IPS-18a (cell line): ENCODE data around the gene CHST6.

ENCODE experiments used
- H3K27ac ChIP-seq: one replicate; pipeline ENCODE4 v1.5.1; 2013; ENCODE audit warnings: low read length
- H3K27me3 ChIP-seq: one replicate; pipeline ENCODE4 v1.6.1; 2013; ENCODE audit warnings: mild to moderate bottlenecking, low read length; ENCODE audit not compliant: control insufficient read depth, insufficient read depth
- H3K36me3 ChIP-seq: one replicate; pipeline ENCODE4 v1.6.1; 2013; ENCODE audit warnings: low read depth, low read length; ENCODE audit not compliant: control insufficient read depth
- H3K4me1 ChIP-seq: one replicate; pipeline ENCODE4 v1.6.1; 2013; ENCODE audit warnings: low read depth, low read length; ENCODE audit not compliant: control insufficient read depth
- H3K4me3 ChIP-seq: one replicate; pipeline ENCODE4 v1.5.1; 2013; ENCODE audit warnings: low read length
- H3K9ac ChIP-seq: one replicate; pipeline ENCODE4 v1.6.1; 2013; ENCODE audit warnings: mild to moderate bottlenecking, low read length, moderate library complexity
- H3K9me3 ChIP-seq: one replicate; pipeline ENCODE4 v1.6.1; 2013; ENCODE audit warnings: low read depth, low read length; ENCODE audit not compliant: control insufficient read depth

The CHST6 gene

GRCh38 chr16:75423723-75424104 lies 71.5 kb downstream of the CHST6 start:
- Histone ChIP-seq H3K36me3 (no peaks in the 10 kb centered on the region), H3K27ac (no peak overlapping the region), H3K4me1 (peaks cover 24% of the 10 kb centered on the region), H3K9me3 (no peaks in the 10 kb centered on the region), H3K9ac (no peak overlapping the region), H3K4me3 (no peak overlapping the region), H3K27me3 (no peaks in the 10 kb centered on the region)
